HepG2 (cell line): Measurements from ENCODE around the gene IGF2. TPM values are rescaled to one million over a fixed set of nuclear protein-coding genes. Genes with fewer than 3 reads are reported as not detected.

Source experiments
- ATAC-seq: fragments of 200-7000 bp; cut with Tn5 transposase; 3 replicates; pipeline ENCODE4 v1.9.1; 2020; ENCODE audit warnings: mild to moderate bottlenecking, moderate library complexity
- BruUV-seq: library from RNA; stranded (reverse); fragments of 400-500 nt; replicated peaks from 2 replicates; lab custom pipeline; 2021; lab: Mats Ljungman, UMichigan
- CTCF ChIA-PET: fragments of 300-600 bp; formaldehyde crosslinking; extraction: SDS; loops from one replicate; lab custom pipeline; 2021; ENCODE audit warnings: low total read pairs, inconsistent platforms, low intra/inter-chr PET ratio; lab: Yijun Ruan, JAX
- POLR2A ChIA-PET: fragments of 350-600 bp; sonication (Branson Sonifier 250); formaldehyde crosslinking; loops from one replicate; lab custom pipeline; 2020; ENCODE audit warnings: antibody characterized with exemption, inconsistent platforms; lab: Yijun Ruan, JAX
- DNase-seq: peaks from one replicate; pipeline ENCODE4 v3.0.0-alpha.2; 2015; ENCODE audit warnings: low spot score
- FAIRE-seq: peaks from 3 replicates; lab custom pipeline; 2011; peaks lifted over from hg19 to GRCh38; lab: Jason Lieb, UNC
- H2AFZ ChIP-seq: one replicate; pipeline ENCODE4 v1.6.1; 2011; ENCODE audit warnings: low read length, inconsistent platforms
- H3K27ac ChIP-seq: fragments of 300-600 bp; 3 replicates; pipeline ENCODE4 v1.8.0; 2011; ENCODE audit warnings: mixed run types, mild to moderate bottlenecking, mixed read lengths, low read length, inconsistent platforms; ENCODE audit not compliant: insufficient read depth; ENCODE audit errors: extremely low read length
- H3K27me3 ChIP-seq, 2 experiments: fragments of 200-600 bp in 1 of 2; 2 replicates in 1 of 2; 3 replicates in 1 of 2; pipeline versions ENCODE4 v1.6.0 to v1.8.0; 2011; ENCODE audit warnings: low read length in 2 of 2, mild to moderate bottlenecking in 2 of 2, moderate library complexity in 2 of 2, inconsistent platforms in 1 of 2; ENCODE audit not compliant: insufficient read depth in 2 of 2, control insufficient read depth in 1 of 2
- H3K36me3 ChIP-seq, 2 experiments: fragments of 200-600 bp in 1 of 2; replicated peaks in 1 of 2; 2 replicates in 1 of 2; 3 replicates in 1 of 2; pipeline versions ENCODE4 v1.5.1 to v1.8.0; 2011; ENCODE audit warnings: low read length in 2 of 2, inconsistent platforms in 1 of 2; ENCODE audit not compliant: insufficient read depth in 2 of 2, control insufficient read depth in 1 of 2
- H3K4me1 ChIP-seq: 2 replicates; pipeline ENCODE4 v1.5.1; 2012; ENCODE audit warnings: low read length, inconsistent platforms; ENCODE audit not compliant: insufficient read depth
- H3K4me2 ChIP-seq: 2 replicates; pipeline ENCODE4 v1.6.0; 2011; ENCODE audit warnings: low read depth, low read length, inconsistent platforms
- H3K4me3 ChIP-seq, 3 experiments: fragments of 200-600 bp in 1 of 3; sonication (generic), shearing (Covaris generic) in 1 of 3; replicated peaks in 1 of 3; 2 replicates each; pipeline ENCODE4 v1.5.1; 2011 to 2016; ENCODE audit warnings: low read length in 3 of 3, inconsistent platforms in 2 of 3, low read depth in 2 of 3, mild to moderate bottlenecking in 2 of 3, control low read depth in 1 of 3, mixed read lengths in 1 of 3; ENCODE audit not compliant: insufficient read depth in 1 of 3
- H3K79me2 ChIP-seq: one replicate; pipeline ENCODE4 v1.6.1; 2011; ENCODE audit warnings: low read length, inconsistent platforms; ENCODE audit not compliant: insufficient read depth
- H3K9ac ChIP-seq: 2 replicates; pipeline ENCODE4 v1.6.0; 2011; ENCODE audit warnings: mild to moderate bottlenecking, low read depth, low read length, inconsistent platforms; ENCODE audit not compliant: insufficient read depth
- H3K9me3 ChIP-seq: 2 replicates; pipeline ENCODE4 v1.5.1; 2012; ENCODE audit warnings: mild to moderate bottlenecking, low read length
- H4K20me1 ChIP-seq: 2 replicates; pipeline ENCODE4 v1.6.0; 2011; ENCODE audit warnings: inconsistent platforms, mild to moderate bottlenecking, low read length, moderate library complexity; ENCODE audit not compliant: insufficient read depth
- AHDC1 ChIP-seq: sonication (generic); formaldehyde crosslinking; IDR thresholded peaks from 2 replicates; pipeline ENCODE4 v1.5.1; 2020; ENCODE audit warnings: mild to moderate bottlenecking, missing genetic modification reagents, borderline replicate concordance
- GPN1 ChIP-seq: sonication (generic); formaldehyde crosslinking; IDR thresholded peaks from 2 replicates; pipeline ENCODE4 v1.5.1; 2020; ENCODE audit warnings: missing genetic modification reagents, borderline replicate concordance
- GTF2F1 ChIP-seq: fragments of 150-350 bp; IDR thresholded peaks from 2 replicates; pipeline ENCODE4 v1.6.1; 2014; ENCODE audit warnings: low read length
- LCORL ChIP-seq, 2 experiments: fragments of 450-650 bp in 1 of 2; sonication (generic) in 1 of 2; formaldehyde crosslinking in 1 of 2; IDR thresholded peaks; 2 replicates each; pipeline versions ENCODE4 v1.5.0 to v1.6.1; 2017 to 2020; ENCODE audit warnings: antibody characterized with exemption in 1 of 2, missing genetic modification reagents in 1 of 2
- SKIL ChIP-seq: sonication (generic); formaldehyde crosslinking; IDR thresholded peaks from 2 replicates; pipeline ENCODE4 v1.8.0; 2022; ENCODE audit warnings: missing genetic modification reagents, mild to moderate bottlenecking, moderate library complexity, borderline replicate concordance
- ZFP36 ChIP-seq: fragments of 150-350 bp; IDR thresholded peaks from 2 replicates; pipeline ENCODE4 v1.6.1; 2018; ENCODE audit warnings: borderline replicate concordance, low read length, low read depth; ENCODE audit not compliant: partially characterized antibody
- ZNF687 ChIP-seq: sonication (generic); formaldehyde crosslinking; IDR thresholded peaks from 2 replicates; pipeline ENCODE4 v1.5.1; 2020; ENCODE audit warnings: mild to moderate bottlenecking, missing genetic modification reagents, moderate library complexity
- ZNF7 ChIP-seq: IDR thresholded peaks from 2 replicates; pipeline ENCODE4 v1.6.1; 2016; ENCODE audit warnings: missing biosample characterization, missing genetic modification reagents
- WGBS: methylation state at CpG from one replicate; pipeline ENCODE4 v1.1.6; 2017; ENCODE audit warnings: low lambda C conversion rate; 5-methylcytosine and 5-hydroxymethylcytosine counted together
- in situ Hi-C: cut with HindIII; loops from 2 replicates; pipeline ENCODE4 v1.10.0; 2017; ENCODE audit warnings: low pct_unique_long_range_greater_than_20kb; ENCODE audit not compliant: extremely low pct_ligation_motif_present
- intact Hi-C: fragments of 100-400 bp; cut with micrococcal nuclease; formaldehyde crosslinking; loops from one replicate; pipeline ENCODE4 v1.10.0; 2022; ENCODE audit not compliant: unreplicated experiment
- polyA plus RNA-seq, 8 experiments: library from polyadenylated mRNA; depleted of rRNA in 3 of 8; stranded (reverse) in 7 of 8; unstranded in 1 of 8; fragments of >200 nt; fragmentation: Illumina TruSeq in 4 of 8; extraction: Trizol in 4 of 8; gene quantifications; 2 replicates each; pipeline versions ENCODE4 v1.2.1 to v1.2.3, GENCODE V29; 2011 to 2016; ENCODE audit warnings: low read depth in 4 of 8, missing spikeins in 1 of 8, mixed read lengths in 1 of 8; ENCODE audit not compliant: insufficient read depth in 1 of 8
- total RNA-seq, 5 experiments: library from RNA; depleted of rRNA; stranded (reverse); fragments of >200 nt; fragmentation: Illumina TruSeq; extraction: Trizol; gene quantifications; 2 replicates each; pipeline ENCODE4 v1.2.3, GENCODE V29; 2016; ENCODE audit warnings: low read depth in 1 of 5

Gene IGF2
- total and polyA plus RNA-seq, 2 of the 13 experiments (the other 11 are each of a cell fraction or from before 2014, with no cell fraction given), result 79.1 to 254 TPM

- in situ Hi-C loops, result no loop called here
- whole genome bisulfite sequencing, result 77% methylated on average over 6 of the region's 21 CpGs
- no peaks in the 10 kb centered on the region for H3K36me3 ChIP-seq
- no peaks in the 10 kb centered on the region for H3K9me3 ChIP-seq
- H3K4me3 ChIP-seq, result no peak overlapping the region
- POLR2A ChIA-PET, result no interaction called here
- no peak overlapping the region for H3K4me2 ChIP-seq
- DNase-seq (no peak), ATAC-seq (no peak), FAIRE-seq (no peak)
- H3K79me2 ChIP-seq, result no peaks in the 10 kb centered on the region
- intact Hi-C loops, result no loop called here
- peaks cover 42% of the 10 kb centered on the region for H3K4me1 ChIP-seq
- CTCF ChIA-PET, result no interaction called here
- no peaks in the 10 kb centered on the region for H4K20me1 ChIP-seq
- no peak for TF ChIP-seq GPN1
- peak; percentile 66 for TF ChIP-seq LCORL (IDR thresholded peaks at IDR 0.05)
- no peak for TF ChIP-seq LCORL (CRISPR knock-in tag; IDR thresholded peaks at IDR 0.05)
- TF ChIP-seq SKIL (CRISPR knock-in tag), result no peak
- no peak for TF ChIP-seq GTF2F1
- no peak for TF ChIP-seq ZNF7 (CRISPR knock-in tag)
- 0 out of 2 replicates have a peak, but pooled peaks have one; percentile 10 for TF ChIP-seq ZNF687 (CRISPR knock-in tag)
- TF ChIP-seq ZFP36, result no peak
- TF ChIP-seq AHDC1 (CRISPR knock-in tag), result no peak
- H2AFZ ChIP-seq, result no peak overlapping the region
- H3K27me3 ChIP-seq, result peaks cover 4 to 24% of the 10 kb centered on the region in 2 experiments; a peak in 4 of 5 replicates
- BruUV-seq, result no TSS peak
- H3K9ac ChIP-seq, result no peak overlapping the region
- no peak overlapping the region for H3K27ac ChIP-seq
Measured at GRCh38 chr11:2094354-2095197, 44.6 kb downstream of the IGF2 start.
